HG02610 (cell line): ENCODE data around the gene SH3GL3.

Experiments
- ATAC-seq: cut with Tn5 transposase; IDR thresholded peaks from one replicate; pipeline ENCODE4 v1.9.1; 2021; ENCODE audit warnings: mild to moderate bottlenecking, moderate library complexity; ENCODE audit not compliant: unreplicated experiment

The SH3GL3 gene

GRCh38 chr15:83462026-83462425, 14.9 kb downstream of the SH3GL3 start:
- no peak for ATAC-seq

- ATAC-seq: no peak
These were observed 15.9 kb downstream of the SH3GL3 start for GRCh38 chr15:83462953-83463433.

- no peak for ATAC-seq
These were observed 23.7 kb downstream of the SH3GL3 start for GRCh38 chr15:83470887-83471286.

- ATAC-seq: no peak
These were observed 24.2 kb downstream of the SH3GL3 start for GRCh38 chr15:83471307-83471866.

GRCh38 chr15:83472151-83472550, 25.0 kb downstream of the SH3GL3 start:
- ATAC-seq: no peak

GRCh38 chr15:83472797-83473196, 25.7 kb downstream of the SH3GL3 start:
- no peak for ATAC-seq

- ATAC-seq: no peak
These were observed 27.4 kb downstream of the SH3GL3 start for GRCh38 chr15:83474578-83474977.

- ATAC-seq: no peak
These were observed 28.4 kb downstream of the SH3GL3 start for GRCh38 chr15:83475551-83475950.

- ATAC-seq: no peak
These were observed 28.9 kb downstream of the SH3GL3 start for GRCh38 chr15:83476066-83476465.

- no peak for ATAC-seq
These were observed 29.6 kb downstream of the SH3GL3 start for GRCh38 chr15:83476708-83477107.

- no peak for ATAC-seq
These were observed 30.1 kb downstream of the SH3GL3 start for GRCh38 chr15:83477172-83477807.

GRCh38 chr15:83477808-83478537, 30.8 kb downstream of the SH3GL3 start:
- no peak for ATAC-seq

- no peak for ATAC-seq
These were observed 36.5 kb downstream of the SH3GL3 start for GRCh38 chr15:83483612-83484011.

- ATAC-seq: no peak
These were observed 37.5 kb downstream of the SH3GL3 start for GRCh38 chr15:83484636-83485035.

GRCh38 chr15:83486363-83486762, 39.2 kb downstream of the SH3GL3 start:
- no peak for ATAC-seq

- no peak for ATAC-seq
These were observed 40.4 kb downstream of the SH3GL3 start for GRCh38 chr15:83487519-83487918.

GRCh38 chr15:83489690-83490089, 42.5 kb downstream of the SH3GL3 start:
- ATAC-seq: no peak

GRCh38 chr15:83491486-83491885, 44.3 kb downstream of the SH3GL3 start:
- no peak for ATAC-seq

GRCh38 chr15:83496766-83497165, 49.6 kb downstream of the SH3GL3 start:
- ATAC-seq: no peak

GRCh38 chr15:83498374-83498773, 51.2 kb downstream of the SH3GL3 start:
- ATAC-seq: no peak

- no peak for ATAC-seq
These were observed 51.7 kb downstream of the SH3GL3 start for GRCh38 chr15:83498801-83499200.

GRCh38 chr15:83499476-83499875, 52.3 kb downstream of the SH3GL3 start:
- no peak for ATAC-seq
